SK-N-SH treated with all-trans-retinoic acid at 6 μM for 48 hours (cell line): Measurements from ENCODE around the gene TRIM10.

ENCODE experiments used
- ATAC-seq: fragments of 200-7000 bp; cut with Tn5 transposase; 3 replicates; pipeline ENCODE4 v1.9.1; 2020; ENCODE audit warnings: mild to moderate bottlenecking, moderate library complexity
- ARNTL ChIP-seq: fragments of 450-650 bp; formaldehyde crosslinking; IDR thresholded peaks from 2 replicates; pipeline ENCODE4 v1.5.0; 2020; ENCODE audit warnings: low read depth, mild to moderate bottlenecking, moderate library complexity, borderline replicate concordance
- BACH2 ChIP-seq: fragments of 250-450 bp; sonication (Bioruptor Pico); IDR thresholded peaks from 2 replicates; pipeline ENCODE4 v1.9.0; 2021; ENCODE audit warnings: mild to moderate bottlenecking, borderline replicate concordance
- CSDC2 ChIP-seq: fragments of 250-450 bp; sonication (Bioruptor Pico); IDR thresholded peaks from 2 replicates; pipeline ENCODE4 v1.5.0; 2020; ENCODE audit warnings: mild to moderate bottlenecking, moderate library complexity
- ESRRG ChIP-seq: fragments of 250-450 bp; sonication (Bioruptor Pico); IDR thresholded peaks from 2 replicates; pipeline ENCODE4 v1.6.1; 2021; ENCODE audit warnings: mild to moderate bottlenecking
- GLIS3 ChIP-seq: fragments of 250-450 bp; sonication (Bioruptor Pico); IDR thresholded peaks from 2 replicates; pipeline ENCODE4 v1.5.0; 2020; ENCODE audit warnings: mild to moderate bottlenecking, moderate library complexity
- ISL1 ChIP-seq: fragments of 250-450 bp; sonication (Bioruptor Pico); IDR thresholded peaks from 2 replicates; pipeline ENCODE4 v2.1.2; 2022; ENCODE audit warnings: mild to moderate bottlenecking, moderate library complexity
- OSR1 ChIP-seq: fragments of 250-450 bp; sonication (Bioruptor Pico); IDR thresholded peaks from 2 replicates; pipeline ENCODE4 v1.8.0; 2022; ENCODE audit warnings: moderate library complexity, mild to moderate bottlenecking, inconsistent platforms
- PPARA ChIP-seq: fragments of 250-450 bp; sonication (Bioruptor Pico); IDR thresholded peaks from 2 replicates; pipeline ENCODE4 v1.5.0; 2020; ENCODE audit warnings: mild to moderate bottlenecking, borderline replicate concordance
- RARB ChIP-seq: fragments of 250-450 bp; sonication (Bioruptor Pico); IDR thresholded peaks from 2 replicates; pipeline ENCODE4 v1.8.0; 2021; ENCODE audit warnings: mild to moderate bottlenecking, moderate library complexity
- SNAI2 ChIP-seq: fragments of 250-450 bp; sonication (Bioruptor Pico); IDR thresholded peaks from 2 replicates; pipeline ENCODE4 v1.5.0; 2020; ENCODE audit warnings: mild to moderate bottlenecking, moderate library complexity
- TCF4 ChIP-seq: fragments of 250-450 bp; sonication (Bioruptor Pico); IDR thresholded peaks from 2 replicates; pipeline ENCODE4 v1.8.0; 2021; ENCODE audit warnings: mild to moderate bottlenecking, moderate library complexity, borderline replicate concordance
- TOX ChIP-seq: fragments of 250-450 bp; sonication (Bioruptor Pico); IDR thresholded peaks from 2 replicates; pipeline ENCODE4 v1.8.0; 2021; ENCODE audit warnings: mild to moderate bottlenecking, moderate library complexity, borderline replicate concordance
- ZC3H10 ChIP-seq: fragments of 250-450 bp; sonication (Bioruptor Pico); IDR thresholded peaks from 2 replicates; pipeline ENCODE4 v1.5.1; 2021; ENCODE audit warnings: mild to moderate bottlenecking, moderate library complexity
- ZFP30 ChIP-seq: fragments of 450-650 bp; formaldehyde crosslinking; IDR thresholded peaks from 2 replicates; pipeline ENCODE4 v1.5.0; 2022; ENCODE audit warnings: mild to moderate bottlenecking, moderate library complexity
- ZNF565 ChIP-seq: fragments of 450-650 bp; formaldehyde crosslinking; conservative IDR thresholded peaks from 2 replicates; pipeline ENCODE4 v1.5.0; 2020; ENCODE audit warnings: low read depth, mild to moderate bottlenecking, moderate library complexity
- ZNF70 ChIP-seq: fragments of 450-650 bp; formaldehyde crosslinking; IDR thresholded peaks from 2 replicates; pipeline ENCODE4 v1.5.0; 2020; ENCODE audit warnings: mild to moderate bottlenecking, moderate library complexity
- ZNF8 ChIP-seq: fragments of 450-650 bp; formaldehyde crosslinking; IDR thresholded peaks from 2 replicates; pipeline ENCODE4 v1.5.0; 2020; ENCODE audit warnings: mild to moderate bottlenecking, moderate library complexity
- TF ChIP-seq, protein P1 (sequence below): fragments of 250-450 bp; sonication (Bioruptor Pico); IDR thresholded peaks from 2 replicates; pipeline ENCODE4 v1.8.0; 2021; ENCODE audit warnings: low read depth, mild to moderate bottlenecking, moderate library complexity, borderline replicate concordance
- TF ChIP-seq, protein P2 (sequence below): fragments of 250-450 bp; sonication (Bioruptor Pico); IDR thresholded peaks from 2 replicates; pipeline ENCODE4 v1.5.0; 2020; ENCODE audit warnings: mild to moderate bottlenecking, moderate library complexity
- TF ChIP-seq, protein P3 (sequence below): fragments of 250-450 bp; sonication (Bioruptor Pico); IDR thresholded peaks from 2 replicates; pipeline ENCODE4 v1.8.0; 2020; ENCODE audit warnings: mild to moderate bottlenecking, moderate library complexity, borderline replicate concordance
- TF ChIP-seq, protein P4 (sequence below): fragments of 250-450 bp; sonication (Bioruptor Pico); IDR thresholded peaks from 2 replicates; pipeline ENCODE4 v1.5.1; 2021; ENCODE audit warnings: mild to moderate bottlenecking, moderate library complexity

Gene TRIM10

DNA sequence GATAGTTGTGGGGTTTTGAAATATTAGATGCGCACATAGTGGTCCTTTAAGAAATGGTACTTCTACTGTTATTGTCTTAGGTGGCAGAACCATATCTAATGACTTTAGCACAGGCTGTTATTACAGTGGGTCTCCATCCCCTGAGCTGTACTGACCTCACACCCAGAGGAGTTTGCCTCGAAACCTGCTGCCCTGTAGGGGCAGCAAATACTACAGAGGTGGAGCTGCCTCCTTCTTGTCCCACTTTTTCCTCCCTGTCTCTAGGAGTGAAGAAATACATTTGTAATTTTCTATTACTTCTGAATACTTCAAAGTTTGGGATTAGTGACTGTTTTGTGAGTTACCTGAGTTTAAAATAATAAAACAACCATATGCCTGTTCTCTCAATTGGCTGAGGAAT is 56.4 kb downstream of the TRIM10 start (continued):
- TF ChIP-seq, protein P1, sequence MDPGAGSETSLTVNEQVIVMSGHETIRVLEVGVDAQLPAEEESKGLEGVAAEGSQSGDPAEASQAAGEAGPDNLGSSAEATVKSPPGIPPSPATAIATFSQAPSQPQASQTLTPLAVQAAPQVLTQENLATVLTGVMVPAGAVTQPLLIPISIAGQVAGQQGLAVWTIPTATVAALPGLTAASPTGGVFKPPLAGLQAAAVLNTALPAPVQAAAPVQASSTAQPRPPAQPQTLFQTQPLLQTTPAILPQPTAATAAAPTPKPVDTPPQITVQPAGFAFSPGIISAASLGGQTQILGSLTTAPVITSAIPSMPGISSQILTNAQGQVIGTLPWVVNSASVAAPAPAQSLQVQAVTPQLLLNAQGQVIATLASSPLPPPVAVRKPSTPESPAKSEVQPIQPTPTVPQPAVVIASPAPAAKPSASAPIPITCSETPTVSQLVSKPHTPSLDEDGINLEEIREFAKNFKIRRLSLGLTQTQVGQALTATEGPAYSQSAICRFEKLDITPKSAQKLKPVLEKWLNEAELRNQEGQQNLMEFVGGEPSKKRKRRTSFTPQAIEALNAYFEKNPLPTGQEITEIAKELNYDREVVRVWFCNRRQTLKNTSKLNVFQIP, result no peak
- no peak for TF ChIP-seq PPARA
- TF ChIP-seq ISL1 (CRISPR knock-in tag), result no peak
- no peak for TF ChIP-seq ZNF8 (CRISPR knock-in tag)
- TF ChIP-seq BACH2 (CRISPR knock-in tag), result no peak

DNA sequence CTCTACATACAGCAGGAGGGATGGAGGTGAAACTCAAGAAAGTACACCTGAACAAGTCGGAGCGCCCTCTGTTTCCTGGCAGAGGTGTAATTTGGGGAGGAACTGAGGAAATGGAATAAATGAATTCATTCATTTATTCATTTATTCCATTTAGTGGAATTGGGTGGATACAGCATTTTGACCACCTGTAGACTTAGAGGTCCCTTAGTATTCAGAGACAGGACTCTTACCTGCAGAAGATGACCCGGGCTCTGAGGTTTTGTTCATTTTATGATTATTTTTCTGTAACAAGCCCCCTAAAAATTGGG is 57.2 kb downstream of the TRIM10 start:
- TF ChIP-seq BACH2 (CRISPR knock-in tag) (no peak), RARB (no peak), ARNTL (CRISPR knock-in tag) (no peak), SNAI2 (CRISPR knock-in tag) (no peak), ZFP30 (CRISPR knock-in tag) (no peak), TOX (CRISPR knock-in tag) (no peak), ESRRG (CRISPR knock-in tag) (no peak), ZNF70 (CRISPR knock-in tag) (no peak), CSDC2 (CRISPR knock-in tag) (no peak), OSR1 (CRISPR knock-in tag) (no peak), ZC3H10 (CRISPR knock-in tag) (no peak), PPARA (no peak), TCF4 (no peak), ZNF565 (no peak)
- TF ChIP-seq, protein P2, sequence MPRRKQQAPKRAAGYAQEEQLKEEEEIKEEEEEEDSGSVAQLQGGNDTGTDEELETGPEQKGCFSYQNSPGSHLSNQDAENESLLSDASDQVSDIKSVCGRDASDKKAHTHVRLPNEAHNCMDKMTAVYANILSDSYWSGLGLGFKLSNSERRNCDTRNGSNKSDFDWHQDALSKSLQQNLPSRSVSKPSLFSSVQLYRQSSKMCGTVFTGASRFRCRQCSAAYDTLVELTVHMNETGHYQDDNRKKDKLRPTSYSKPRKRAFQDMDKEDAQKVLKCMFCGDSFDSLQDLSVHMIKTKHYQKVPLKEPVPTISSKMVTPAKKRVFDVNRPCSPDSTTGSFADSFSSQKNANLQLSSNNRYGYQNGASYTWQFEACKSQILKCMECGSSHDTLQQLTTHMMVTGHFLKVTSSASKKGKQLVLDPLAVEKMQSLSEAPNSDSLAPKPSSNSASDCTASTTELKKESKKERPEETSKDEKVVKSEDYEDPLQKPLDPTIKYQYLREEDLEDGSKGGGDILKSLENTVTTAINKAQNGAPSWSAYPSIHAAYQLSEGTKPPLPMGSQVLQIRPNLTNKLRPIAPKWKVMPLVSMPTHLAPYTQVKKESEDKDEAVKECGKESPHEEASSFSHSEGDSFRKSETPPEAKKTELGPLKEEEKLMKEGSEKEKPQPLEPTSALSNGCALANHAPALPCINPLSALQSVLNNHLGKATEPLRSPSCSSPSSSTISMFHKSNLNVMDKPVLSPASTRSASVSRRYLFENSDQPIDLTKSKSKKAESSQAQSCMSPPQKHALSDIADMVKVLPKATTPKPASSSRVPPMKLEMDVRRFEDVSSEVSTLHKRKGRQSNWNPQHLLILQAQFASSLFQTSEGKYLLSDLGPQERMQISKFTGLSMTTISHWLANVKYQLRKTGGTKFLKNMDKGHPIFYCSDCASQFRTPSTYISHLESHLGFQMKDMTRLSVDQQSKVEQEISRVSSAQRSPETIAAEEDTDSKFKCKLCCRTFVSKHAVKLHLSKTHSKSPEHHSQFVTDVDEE (CRISPR knock-in tag), result no peak
- TF ChIP-seq, protein P3, sequence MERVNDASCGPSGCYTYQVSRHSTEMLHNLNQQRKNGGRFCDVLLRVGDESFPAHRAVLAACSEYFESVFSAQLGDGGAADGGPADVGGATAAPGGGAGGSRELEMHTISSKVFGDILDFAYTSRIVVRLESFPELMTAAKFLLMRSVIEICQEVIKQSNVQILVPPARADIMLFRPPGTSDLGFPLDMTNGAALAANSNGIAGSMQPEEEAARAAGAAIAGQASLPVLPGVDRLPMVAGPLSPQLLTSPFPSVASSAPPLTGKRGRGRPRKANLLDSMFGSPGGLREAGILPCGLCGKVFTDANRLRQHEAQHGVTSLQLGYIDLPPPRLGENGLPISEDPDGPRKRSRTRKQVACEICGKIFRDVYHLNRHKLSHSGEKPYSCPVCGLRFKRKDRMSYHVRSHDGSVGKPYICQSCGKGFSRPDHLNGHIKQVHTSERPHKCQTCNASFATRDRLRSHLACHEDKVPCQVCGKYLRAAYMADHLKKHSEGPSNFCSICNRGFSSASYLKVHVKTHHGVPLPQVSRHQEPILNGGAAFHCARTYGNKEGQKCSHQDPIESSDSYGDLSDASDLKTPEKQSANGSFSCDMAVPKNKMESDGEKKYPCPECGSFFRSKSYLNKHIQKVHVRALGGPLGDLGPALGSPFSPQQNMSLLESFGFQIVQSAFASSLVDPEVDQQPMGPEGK, result no peak
- no peak for ATAC-seq

DNA sequence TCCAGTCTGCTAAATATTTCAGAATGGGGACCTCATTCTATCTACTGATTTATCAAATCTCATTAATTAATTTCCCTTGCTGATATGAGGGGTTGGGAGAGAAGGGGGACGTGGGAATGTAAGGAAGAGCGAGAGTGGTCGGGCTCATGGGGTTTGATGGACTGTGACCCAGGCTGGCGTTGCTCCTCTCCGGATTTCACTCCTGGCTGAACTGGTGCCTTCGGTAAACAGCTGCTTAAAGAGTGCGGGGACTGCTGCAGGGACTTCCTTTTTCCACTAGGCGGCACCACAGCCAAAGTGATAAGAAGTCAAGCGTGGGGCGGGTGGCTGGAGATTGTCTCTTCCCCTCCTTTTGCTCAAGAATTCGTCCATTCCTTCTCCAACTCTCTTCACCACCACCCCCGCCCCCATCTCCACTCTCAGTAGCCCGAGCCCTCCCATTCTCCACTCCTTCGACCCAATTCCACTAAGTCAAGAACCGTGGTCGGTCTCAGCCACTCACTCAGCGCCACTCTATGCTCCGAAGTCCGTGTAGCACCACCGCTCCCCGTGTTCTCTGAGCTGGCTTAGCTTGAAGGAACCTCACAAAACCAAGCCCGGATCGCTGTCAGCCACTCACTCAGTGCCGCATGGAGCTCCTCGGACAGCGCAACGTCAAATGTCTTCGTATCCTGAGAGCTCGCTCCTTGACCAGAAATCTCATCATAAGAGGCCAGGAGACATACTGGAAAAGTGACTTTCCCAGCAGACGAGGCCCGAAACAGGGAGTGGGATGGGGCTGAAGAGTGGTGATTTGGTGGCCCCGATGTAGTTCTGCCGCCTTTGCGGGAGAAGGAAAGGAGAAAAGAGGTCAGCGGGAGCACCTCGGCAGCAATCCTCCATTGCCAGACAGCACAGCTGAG is 57.8 kb downstream of the TRIM10 start:
- ATAC-seq, result peak; percentile 86
- TF ChIP-seq, protein P2 (CRISPR knock-in tag), result no peak
- TF ChIP-seq ZNF70 (CRISPR knock-in tag), result no peak
- TF ChIP-seq ESRRG (CRISPR knock-in tag), result no peak
- TF ChIP-seq, protein P4, sequence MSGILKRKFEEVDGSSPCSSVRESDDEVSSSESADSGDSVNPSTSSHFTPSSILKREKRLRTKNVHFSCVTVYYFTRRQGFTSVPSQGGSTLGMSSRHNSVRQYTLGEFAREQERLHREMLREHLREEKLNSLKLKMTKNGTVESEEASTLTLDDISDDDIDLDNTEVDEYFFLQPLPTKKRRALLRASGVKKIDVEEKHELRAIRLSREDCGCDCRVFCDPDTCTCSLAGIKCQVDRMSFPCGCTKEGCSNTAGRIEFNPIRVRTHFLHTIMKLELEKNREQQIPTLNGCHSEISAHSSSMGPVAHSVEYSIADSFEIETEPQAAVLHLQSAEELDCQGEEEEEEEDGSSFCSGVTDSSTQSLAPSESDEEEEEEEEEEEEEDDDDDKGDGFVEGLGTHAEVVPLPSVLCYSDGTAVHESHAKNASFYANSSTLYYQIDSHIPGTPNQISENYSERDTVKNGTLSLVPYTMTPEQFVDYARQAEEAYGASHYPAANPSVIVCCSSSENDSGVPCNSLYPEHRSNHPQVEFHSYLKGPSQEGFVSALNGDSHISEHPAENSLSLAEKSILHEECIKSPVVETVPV, result no peak
- TF ChIP-seq OSR1 (CRISPR knock-in tag), result no peak
- no peak for TF ChIP-seq ISL1 (CRISPR knock-in tag)
- TF ChIP-seq GLIS3 (CRISPR knock-in tag), result no peak
- no peak for TF ChIP-seq BACH2 (CRISPR knock-in tag)
- TF ChIP-seq TOX (CRISPR knock-in tag), result no peak
- TF ChIP-seq, protein P1, result no peak
- TF ChIP-seq RARB, result no peak
- no peak for TF ChIP-seq ZNF8 (CRISPR knock-in tag)
- TF ChIP-seq PPARA, result no peak
- no peak for TF ChIP-seq ARNTL (CRISPR knock-in tag)
- TF ChIP-seq ZC3H10 (CRISPR knock-in tag), result no peak
- TF ChIP-seq, protein P3, result no peak
- no peak for TF ChIP-seq SNAI2 (CRISPR knock-in tag)
